ELR (cell line): ENCODE results near the gene EXTL2.
"Not testable (repeated sequence)": the region's sequence is repeated elsewhere in the genome, so short reads cannot be mapped to it uniquely, and the experiment has no call there.

Experiments
- DNase-seq: peaks from one replicate; pipeline ENCODE4 v3.0.0-alpha.2; 2015; ENCODE audit warnings: low read depth

EXTL2 gene

DNA sequence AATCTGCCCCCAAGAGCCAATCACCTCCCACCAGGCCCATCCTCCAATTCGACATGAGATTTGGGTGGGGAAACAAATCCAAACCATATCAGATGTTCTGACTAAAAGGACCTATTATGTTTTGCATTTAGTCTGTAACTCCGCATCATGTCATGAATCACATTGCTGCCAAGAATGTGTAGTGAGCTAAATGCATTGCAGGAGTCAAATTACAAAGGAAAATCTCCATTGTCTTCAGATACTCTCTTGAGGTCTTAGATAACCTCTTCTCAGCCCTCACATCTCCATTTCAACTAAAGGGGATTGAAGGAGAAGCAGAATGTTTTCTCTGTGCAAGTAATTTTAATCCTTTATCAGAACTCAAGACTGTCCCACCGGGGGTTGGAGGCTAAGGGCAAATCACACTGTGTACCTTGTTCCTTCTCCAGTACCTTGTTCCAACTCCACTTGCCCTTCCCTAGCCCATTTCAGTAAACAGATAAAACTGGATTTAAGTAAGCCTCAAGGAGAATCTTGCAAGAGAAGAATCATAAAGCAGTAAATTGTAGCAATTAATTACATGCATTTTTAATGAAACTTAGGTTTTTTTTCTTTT lies 34.1 kb downstream of the EXTL2 start:
- DNase-seq, result peak; percentile 62

DNA sequence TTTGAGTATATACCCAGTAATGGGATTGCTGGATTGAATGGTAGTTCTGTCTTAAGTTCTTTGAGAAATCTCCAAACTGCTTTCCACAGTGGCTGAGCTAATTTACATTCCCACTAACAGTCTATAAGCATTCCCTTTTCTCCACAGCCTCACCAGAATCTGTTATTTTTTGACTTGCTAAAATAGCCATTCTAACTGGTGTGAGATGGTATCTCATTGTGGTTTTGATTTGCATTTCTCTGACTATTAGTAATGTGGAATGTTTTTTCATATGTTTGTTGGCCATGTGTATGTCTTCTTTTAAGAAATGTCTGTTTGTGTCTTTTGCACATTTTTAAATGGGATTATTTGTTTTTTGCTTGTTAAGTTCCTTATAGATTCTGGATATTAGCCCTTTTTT lies 39.5 kb downstream of the EXTL2 start:
- DNase-seq, result peak; percentile 55

DNA sequence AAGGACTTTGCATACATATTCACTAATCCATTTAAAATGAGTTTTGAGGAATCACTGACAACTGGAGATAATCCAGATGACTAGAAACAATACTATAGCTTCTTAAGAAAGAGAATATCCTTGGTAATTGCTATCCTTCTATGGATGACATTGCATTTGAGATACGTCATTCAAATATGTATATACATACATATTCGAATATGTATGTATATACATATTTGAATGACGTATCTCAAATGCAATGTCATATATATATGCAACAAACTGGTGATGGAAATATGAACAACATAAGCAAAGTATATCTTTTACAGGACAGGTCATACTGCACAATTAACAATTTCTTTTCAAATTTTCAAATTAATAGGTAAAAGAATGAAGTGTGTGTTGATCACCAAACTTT lies 41.7 kb downstream of the EXTL2 start:
- no peak for DNase-seq

DNA sequence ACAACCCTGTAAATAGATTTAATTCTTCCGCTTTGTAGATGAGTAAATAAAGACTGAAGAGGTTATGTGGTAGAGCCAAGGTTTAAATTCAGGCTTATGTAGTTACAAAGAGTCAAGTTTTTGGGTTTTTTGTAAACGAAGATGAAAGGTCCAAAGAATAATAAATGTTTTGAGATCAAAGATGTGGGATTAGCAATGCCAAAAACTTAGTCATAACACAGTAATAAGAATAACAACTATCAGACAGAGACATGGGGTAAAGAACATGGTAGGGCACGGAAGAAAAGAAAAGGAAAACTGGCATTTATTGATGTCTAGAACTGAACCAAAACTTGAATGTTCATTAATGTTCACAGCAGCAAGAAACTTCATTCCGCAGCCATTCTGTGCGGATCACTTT lies 42.9 kb downstream of the EXTL2 start:
- DNase-seq, result no peak

DNA sequence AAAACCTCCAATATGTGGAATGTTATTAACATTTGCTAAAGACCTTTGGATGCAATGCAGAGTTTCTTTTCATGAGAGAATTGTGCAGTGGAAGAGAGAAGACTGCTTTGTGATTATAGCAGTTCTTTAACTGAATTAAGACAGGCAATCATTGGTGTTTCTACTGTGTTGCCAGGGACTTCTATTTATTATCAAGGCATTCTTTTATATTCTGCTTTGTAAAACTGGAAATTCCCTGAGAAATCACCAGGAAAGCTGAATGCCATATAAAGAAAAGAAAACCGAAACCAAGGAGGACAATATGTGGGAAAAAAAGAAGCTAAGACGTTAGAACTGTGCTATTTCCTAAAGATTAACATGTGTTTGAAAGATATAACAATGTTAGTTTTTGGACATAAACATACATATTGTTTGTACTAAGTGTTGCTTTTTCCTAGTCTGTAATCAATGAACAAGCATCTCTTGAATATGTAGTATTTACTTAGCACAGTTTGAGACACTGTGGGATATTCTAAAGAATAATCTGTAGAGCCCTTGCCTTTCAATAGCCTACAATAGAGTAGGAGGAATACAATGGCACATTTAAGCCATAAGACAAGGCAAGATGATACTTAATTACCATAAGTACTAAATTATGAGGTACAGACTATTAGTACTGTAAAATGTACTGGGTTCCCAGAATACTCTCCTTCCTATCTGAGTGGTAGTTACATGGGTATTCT lies 47.1 kb downstream of the EXTL2 start:
- DNase-seq, result peak; percentile 22

DNA sequence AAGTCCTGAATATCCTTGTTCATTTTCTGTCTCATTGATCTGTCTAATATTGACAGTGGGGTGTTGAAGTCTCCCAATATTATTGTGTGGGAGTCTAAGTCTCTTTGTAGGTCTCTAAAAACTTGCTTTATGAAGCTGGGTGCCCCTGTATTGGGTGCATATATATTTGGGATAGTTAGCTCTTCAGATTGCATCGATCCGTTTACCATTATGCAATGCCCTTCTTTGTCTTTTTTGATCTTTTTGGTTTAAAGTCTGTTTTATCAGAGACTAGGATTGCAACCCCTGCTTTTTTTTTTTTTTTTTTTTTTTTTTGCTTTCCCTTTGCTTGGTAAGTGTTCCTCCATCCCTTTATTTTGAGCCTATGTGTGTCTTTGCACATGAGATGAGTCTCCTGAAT lies 51.5 kb downstream of the EXTL2 start:
- DNase-seq, result not testable (repeated sequence)

DNA sequence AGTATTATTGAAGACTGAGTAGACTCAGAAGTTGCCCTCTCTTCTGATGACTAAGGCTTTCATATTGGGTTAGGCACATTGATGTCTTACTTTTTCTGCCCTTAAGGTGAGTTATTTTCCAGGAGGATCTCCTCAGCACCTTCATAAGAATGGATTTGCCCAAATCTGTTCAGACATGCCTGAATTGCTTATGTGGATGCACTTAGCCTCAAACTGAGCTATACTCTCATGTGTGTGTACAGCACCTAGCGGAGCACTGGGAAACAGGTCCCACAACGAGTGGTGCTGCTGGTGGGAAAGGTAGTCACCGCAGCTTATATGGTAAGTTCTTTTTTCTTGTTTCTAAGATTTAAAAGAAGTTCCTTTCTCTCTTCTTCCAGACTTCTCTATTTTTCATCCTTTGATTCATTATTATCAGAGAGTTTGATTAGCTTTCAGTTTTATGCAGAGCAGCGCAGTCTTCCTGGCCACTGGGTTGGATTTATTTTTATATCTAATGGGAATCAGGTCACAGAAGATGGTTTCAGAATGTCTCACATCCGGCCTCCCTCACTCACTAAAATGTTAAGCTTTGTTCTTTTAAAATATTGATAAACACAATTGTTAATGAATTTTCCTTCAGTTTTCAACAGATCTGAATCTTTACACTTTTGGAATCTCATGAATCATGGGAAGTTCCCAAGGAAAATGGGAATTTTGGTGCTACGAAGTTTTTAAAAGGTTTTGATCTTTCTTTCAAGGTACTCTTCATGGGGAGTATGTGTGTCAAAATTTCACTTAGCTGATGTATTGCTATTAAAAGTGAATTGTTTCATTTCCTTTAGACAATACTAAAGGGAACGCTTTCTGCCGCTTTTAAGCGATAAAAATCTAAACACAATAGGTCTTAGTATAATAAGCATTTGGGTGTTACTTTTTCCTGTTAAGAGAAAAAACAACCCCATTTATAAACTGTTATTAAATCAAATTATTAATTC lies 58.5 kb downstream of the EXTL2 start:
- peak; percentile 20 for DNase-seq

DNA sequence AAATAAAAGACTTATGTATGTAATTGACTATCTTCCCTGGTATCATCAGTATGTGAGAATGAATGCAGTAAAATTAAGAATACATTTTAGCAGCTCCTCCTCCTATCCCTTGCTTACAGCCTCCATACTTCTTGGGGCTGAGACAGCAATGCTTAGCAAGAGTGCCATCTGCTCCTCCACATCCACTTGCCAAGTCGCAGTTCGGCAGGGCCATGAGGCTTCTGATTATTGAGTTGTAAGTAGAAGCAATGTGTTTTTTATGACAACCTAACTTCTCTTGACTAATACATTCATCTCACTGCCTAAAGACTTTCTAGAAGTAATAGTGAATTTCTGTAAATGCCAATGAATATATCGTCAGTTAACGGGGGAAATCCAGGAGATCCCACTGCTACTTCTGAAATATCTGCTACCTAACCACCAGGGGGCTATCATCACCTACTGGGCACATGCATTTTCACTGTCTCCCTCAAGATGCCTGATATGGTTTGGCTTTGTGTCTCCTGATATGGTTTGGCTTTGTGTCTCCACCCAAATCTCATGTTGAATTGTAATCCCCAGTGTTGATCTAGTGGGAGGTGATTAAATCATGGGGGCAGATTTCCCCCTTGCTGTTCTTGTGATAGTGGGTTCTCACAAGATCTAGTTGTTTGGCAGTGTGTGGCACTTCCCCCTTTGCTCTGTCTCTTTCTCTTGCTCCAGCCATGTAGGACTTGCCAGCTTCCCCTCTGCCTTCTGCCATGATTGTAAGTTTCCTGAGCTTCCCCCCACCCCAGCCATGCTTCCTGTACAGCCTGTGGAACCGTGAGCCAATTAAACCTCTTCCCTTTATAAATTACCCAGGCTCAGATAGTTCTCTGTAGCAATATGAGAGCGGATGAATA lies 59.6 kb downstream of the EXTL2 start:
- peak; percentile 57 for DNase-seq

DNA sequence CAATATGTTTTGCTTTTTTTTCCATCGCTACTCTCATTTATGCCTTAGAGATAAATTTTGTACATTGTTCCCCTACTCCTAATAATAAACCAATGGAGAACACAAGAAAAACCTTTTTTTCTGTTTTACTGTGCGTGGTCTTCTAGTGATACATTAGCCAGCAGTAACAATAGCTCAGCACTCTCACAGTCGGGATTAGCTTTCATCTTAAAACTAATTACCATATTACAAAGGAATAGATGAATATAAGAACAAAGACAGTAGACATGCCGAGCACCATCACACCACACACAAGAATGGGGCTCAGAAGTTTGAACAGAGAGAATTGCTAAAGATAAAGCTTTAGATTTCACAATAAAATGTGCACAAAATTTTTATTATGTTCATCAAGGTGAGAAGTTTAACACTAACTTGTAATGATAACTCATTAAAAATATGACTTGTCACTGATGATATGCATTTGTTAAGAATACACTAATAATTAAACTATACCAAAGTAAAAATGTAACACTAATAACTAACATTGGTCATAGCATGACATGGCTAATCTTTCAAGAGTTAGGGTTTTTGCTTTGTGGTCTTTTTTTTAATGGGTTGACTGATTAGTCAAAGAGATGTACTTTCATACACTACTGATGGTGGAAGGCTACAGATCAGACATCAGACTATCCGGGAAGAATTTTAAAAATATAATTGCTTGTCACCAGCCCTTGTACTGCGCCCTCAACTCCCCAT lies 61.8 kb downstream of the EXTL2 start:
- no peak for DNase-seq

DNA sequence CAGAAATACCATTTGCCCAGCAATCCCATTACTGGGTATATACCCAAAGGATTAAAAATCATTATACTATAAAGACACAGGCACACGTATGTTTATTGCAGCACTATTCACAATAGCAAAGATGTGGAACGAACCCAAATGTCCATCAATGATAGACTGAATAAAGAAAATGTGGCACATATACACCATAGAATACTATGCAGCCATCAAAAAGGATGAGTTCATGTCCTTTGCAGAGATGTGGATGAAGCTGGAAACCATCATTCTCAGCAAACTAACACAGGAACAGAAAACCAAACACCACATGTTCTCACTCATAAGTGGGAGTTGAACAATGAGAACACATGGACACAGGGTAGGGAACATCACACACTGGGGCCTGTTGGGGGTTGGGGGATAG lies 69.0 kb downstream of the EXTL2 start:
- DNase-seq, result not testable (repeated sequence)
